Measurements from ENCODE around the gene UXS1. TPM values are rescaled to one million over a fixed set of nuclear protein-coding genes. Genes with fewer than 3 reads are reported as not detected.

Gene UXS1
- total and polyA plus RNA-seq, 2 of the 8 experiments (the other 6 are each of a cell fraction or from before 2014, with no cell fraction given) = 44.5 to 63.4 TPM

GRCh38 chr2:106187273-106187891 is 6.7 kb downstream of the UXS1 start:
- no peak overlapping the region for H3K56ac ChIP-seq (replicated peaks; ENCODE audit: insufficient read length, low read depth, low read length)
- TF ChIP-seq RFX5 (IDR thresholded peaks at IDR 0.05; ENCODE audit: borderline replicate concordance, low read depth, low read length) = no peak
- TF ChIP-seq HDAC2 (IDR thresholded peaks at IDR 0.05; ENCODE audit: borderline replicate concordance in 1 of 2, low read depth in 2 of 2, low read length in 2 of 2) = no peak
- no peak for TF ChIP-seq E2F6 (IDR thresholded peaks at IDR 0.05)
- no peak for TF ChIP-seq SIRT6 (IDR thresholded peaks at IDR 0.05; ENCODE audit: low read length)
- TF ChIP-seq CTBP2 (IDR thresholded peaks at IDR 0.05; ENCODE audit: borderline replicate concordance, insufficient read depth, insufficient read length, low read length) = no peak
- no peak for TF ChIP-seq CBX8 (IDR thresholded peaks at IDR 0.05; ENCODE audit: borderline replicate concordance, low read depth, low read length)
- no peak for TF ChIP-seq SP1 (IDR thresholded peaks at IDR 0.05; ENCODE audit: low read depth, low read length)
- TF ChIP-seq EZH2 (IDR thresholded peaks at IDR 0.05; ENCODE audit: low read depth, low read length, severe bottlenecking) = no peak
- TF ChIP-seq SIX5 (IDR thresholded peaks at IDR 0.05; ENCODE audit: low read depth, low read length) = no peak
- TF ChIP-seq MAX (IDR thresholded peaks at IDR 0.05) = no peak
- no peaks in the 10 kb centered on the region for H3K27me3 ChIP-seq (replicated peaks in 1 of 4; ENCODE audit: control insufficient read depth in 3 of 4, extremely low read depth in 1 of 4, insufficient read depth in 3 of 4, low read length in 3 of 4)
- H2BK120ac ChIP-seq (replicated peaks; ENCODE audit: low read depth, low read length) = no peak overlapping the region
- no peak overlapping the region for H2BK20ac ChIP-seq (ENCODE audit: low read length)
- no peak overlapping the region for H3K18ac ChIP-seq (ENCODE audit: extremely low read depth, low read length)
- no peak for FAIRE-seq
- H3K9me3 ChIP-seq (ENCODE audit: insufficient read depth in 2 of 2, low read depth in 1 of 2, low read length in 1 of 2) = no peaks in the 10 kb centered on the region
- H3K79me2 ChIP-seq (ENCODE audit: control insufficient read depth in 1 of 2, insufficient read depth in 2 of 2, low read length in 2 of 2) = peaks cover 17 to 94% of the 10 kb centered on the region in 2 experiments
- no peak overlapping the region for H4K5ac ChIP-seq (ENCODE audit: insufficient read length, low read depth, low read length)
- H3K79me1 ChIP-seq (ENCODE audit: low read depth, low read length) = peaks cover 22% of the 10 kb centered on the region
- WGBS, 2 experiments (ENCODE audit: extremely low coverage in 1 of 2, insufficient coverage in 1 of 2, insufficient read length in 1 of 2, insufficient replicate concordance in 2 of 2, low coverage in 1 of 2, low lambda C conversion rate in 2 of 2, missing lambda C conversion rate in 1 of 2) = 94% methylated on average over 13 of the region's 14 CpGs; no CpG with 5 or more reads in 1 of the 2 experiments
- H2BK12ac ChIP-seq (ENCODE audit: low read depth, low read length) = no peak overlapping the region
- H4K20me1 ChIP-seq (replicated peaks in 1 of 2; ENCODE audit: control insufficient read depth in 1 of 2, insufficient read depth in 2 of 2, low read length in 2 of 2) = peaks cover 4 to 29% of the 10 kb centered on the region in 2 experiments
- H3K4me2 ChIP-seq (ENCODE audit: insufficient read depth in 1 of 2, low read depth in 2 of 2, low read length in 2 of 2) = no peak overlapping the region
- H3K14ac ChIP-seq (ENCODE audit: insufficient read length) = no peak overlapping the region
- no peak overlapping the region for H2BK5ac ChIP-seq (ENCODE audit: low read depth, low read length)
- H2AFZ ChIP-seq (ENCODE audit: low read length) = no peak overlapping the region
- no peak overlapping the region for H3K27ac ChIP-seq (ENCODE audit: low read depth, low read length)
- ChIA-PET CTCF (ENCODE audit: partially characterized antibody) (no interaction called here), POLR2A (ENCODE audit: partially characterized antibody) (interaction anchor here (0.6 kb wide), 1 partner anchor 25 kb away, joined by 3 read pairs; no protein-coding TSS in a partner anchor)
- no peak overlapping the region for H3K4me3 ChIP-seq (ENCODE audit: extremely low read depth in 1 of 4, insufficient read depth in 2 of 4, low read depth in 3 of 4, low read length in 4 of 4)
- H3K4ac ChIP-seq (replicated peaks; ENCODE audit: insufficient read length, low read depth, low read length) = no peak overlapping the region
- H4K8ac ChIP-seq (ENCODE audit: extremely low read depth, insufficient read depth, low read length) = no peak overlapping the region
- no peaks in the 10 kb centered on the region for H3K23me2 ChIP-seq (ENCODE audit: low read depth, low read length)
- H3K23ac ChIP-seq (ENCODE audit: insufficient read length) = no peak overlapping the region
- H2BK15ac ChIP-seq (ENCODE audit: low read length) = no peak overlapping the region
- no peak overlapping the region for H4K91ac ChIP-seq (replicated peaks; ENCODE audit: insufficient read length, low read length)
- H3K36me3 ChIP-seq (ENCODE audit: control insufficient read depth in 2 of 4, insufficient read depth in 4 of 4, low read length in 3 of 4) = no peaks in the 10 kb centered on the region
- no peak for DNase-seq (ENCODE audit: low read depth in 1 of 2, low spot score in 2 of 2)
- peaks cover 5 to 16% (median 13%) of the 10 kb centered on the region in 4 experiments; a peak in 6 of 7 replicates for H3K4me1 ChIP-seq (replicated peaks in 1 of 4; ENCODE audit: control insufficient read depth in 3 of 4, insufficient read depth in 4 of 4, low read length in 3 of 4)
- H3K9ac ChIP-seq (replicated peaks in 1 of 4; ENCODE audit: extremely low read depth in 1 of 4, low read depth in 3 of 4, low read length in 3 of 4) = no peak overlapping the region; a peak in 1 of 7 replicates
- H2AK5ac ChIP-seq (ENCODE audit: low read depth, low read length) = no peak overlapping the region

Measured in H1 (cell line).